GM23248 (cell line): ENCODE results near the gene PNMA1.

ENCODE experiments used
- EZH2 ChIP-seq: fragments of 200-600 bp; sonication (generic); IDR thresholded peaks from 2 replicates; pipeline ENCODE4 v1.6.1; 2018; ENCODE audit warnings: antibody characterized with exemption, mild to moderate bottlenecking; ENCODE audit not compliant: insufficient read depth, poor library complexity, severe bottlenecking
- EZH2phosphoT487 ChIP-seq: fragments of 200-600 bp; sonication (generic); IDR thresholded peaks from 2 replicates; pipeline ENCODE4 v1.6.1; 2018; ENCODE audit warnings: antibody characterized with exemption, moderate library complexity, mild to moderate bottlenecking, low read depth; ENCODE audit not compliant: insufficient read depth

- TF ChIP-seq EZH2phosphoT487 (no peak), EZH2 (no peak)
These were observed 30.8 kb upstream of the PNMA1 start for GRCh38 chr14:73744874-73745529.
